H9 (cell line): ENCODE measurements around the gene C3orf38. TPM values are rescaled to one million over a fixed set of nuclear protein-coding genes. Genes with fewer than 3 reads are reported as not detected.

Experiments
- DNase-seq: peaks from one replicate; pipeline ENCODE4 v3.0.0-alpha.2; 2017
- H2AFZ ChIP-seq: one replicate; pipeline ENCODE4 v1.6.1; 2013; ENCODE audit warnings: mild to moderate bottlenecking, low read length, control low read depth, moderate library complexity
- H2AK5ac ChIP-seq: 2 replicates; pipeline ENCODE4 v1.6.1; 2013; ENCODE audit warnings: low read length, control low read depth, mixed read lengths; ENCODE audit not compliant: insufficient read length
- H2BK120ac ChIP-seq: one replicate; pipeline ENCODE4 v1.6.1; 2013; ENCODE audit warnings: low read depth, mild to moderate bottlenecking, low read length, control low read depth, inconsistent platforms; ENCODE audit not compliant: poor library complexity, severe bottlenecking
- H2BK12ac ChIP-seq: 2 replicates; pipeline ENCODE4 v1.6.1; 2013; ENCODE audit warnings: low read length, control low read depth, mixed read lengths, low read depth; ENCODE audit not compliant: insufficient read length
- H2BK15ac ChIP-seq: 2 replicates; pipeline ENCODE4 v1.6.1; 2013; ENCODE audit warnings: low read depth, low read length, control low read depth
- H2BK20ac ChIP-seq: one replicate; pipeline ENCODE4 v1.6.1; 2013; ENCODE audit warnings: low read depth, mild to moderate bottlenecking, low read length, control low read depth, inconsistent platforms; ENCODE audit not compliant: poor library complexity, severe bottlenecking
- H2BK5ac ChIP-seq: 2 replicates; pipeline ENCODE4 v1.6.1; 2013; ENCODE audit warnings: low read length, control low read depth, mixed read lengths; ENCODE audit not compliant: insufficient read length
- H3K14ac ChIP-seq: 2 replicates; pipeline ENCODE4 v1.6.1; 2013; ENCODE audit warnings: low read length, control low read depth; ENCODE audit not compliant: insufficient read depth
- H3K18ac ChIP-seq: 2 replicates; pipeline ENCODE4 v1.6.1; 2013; ENCODE audit warnings: low read depth, mild to moderate bottlenecking, mixed read lengths, low read length, control low read depth; ENCODE audit not compliant: insufficient read length
- H3K23ac ChIP-seq: 2 replicates; pipeline ENCODE4 v1.6.1; 2013; ENCODE audit warnings: low read length, control low read depth, mixed read lengths, low read depth; ENCODE audit not compliant: insufficient read length
- H3K23me2 ChIP-seq: 2 replicates; pipeline ENCODE4 v1.6.1; 2013; ENCODE audit warnings: low read depth, mild to moderate bottlenecking, mixed read lengths, low read length, control low read depth; ENCODE audit not compliant: insufficient read length, poor library complexity, severe bottlenecking
- H3K27ac ChIP-seq: 2 replicates; pipeline ENCODE4 v1.5.1; 2013; ENCODE audit warnings: low read length, control low read depth, mixed read lengths, low read depth; ENCODE audit not compliant: insufficient read length
- H3K27me3 ChIP-seq: 2 replicates; pipeline ENCODE4 v1.6.1; 2013; ENCODE audit warnings: low read length, control low read depth, inconsistent platforms; ENCODE audit not compliant: insufficient read depth
- H3K4ac ChIP-seq: 2 replicates; pipeline ENCODE4 v1.6.1; 2013; ENCODE audit warnings: low read depth, mild to moderate bottlenecking, control low read depth, inconsistent platforms, low read length, moderate library complexity
- H3K4me1 ChIP-seq: 2 replicates; pipeline ENCODE4 v1.6.1; 2013; ENCODE audit warnings: low read length, control low read depth, inconsistent platforms; ENCODE audit not compliant: insufficient read depth
- H3K4me2 ChIP-seq: 2 replicates; pipeline ENCODE4 v1.6.1; 2013; ENCODE audit warnings: low read length, control low read depth, mixed read lengths; ENCODE audit not compliant: insufficient read length, insufficient read depth
- H3K56ac ChIP-seq: 2 replicates; pipeline ENCODE4 v1.6.1; 2013; ENCODE audit warnings: low read depth, mild to moderate bottlenecking, mixed read lengths, low read length, control low read depth; ENCODE audit not compliant: insufficient read length
- H3K79me1 ChIP-seq: 2 replicates; pipeline ENCODE4 v1.6.1; 2013; ENCODE audit warnings: low read depth, mild to moderate bottlenecking, moderate library complexity, low read length, control low read depth, inconsistent platforms; ENCODE audit not compliant: insufficient read depth, poor library complexity, severe bottlenecking
- H3K79me2 ChIP-seq: 2 replicates; pipeline ENCODE4 v1.6.1; 2013; ENCODE audit warnings: low read length, control low read depth, inconsistent platforms; ENCODE audit not compliant: insufficient read depth
- H3K9ac ChIP-seq: 2 replicates; pipeline ENCODE4 v1.6.1; 2013; ENCODE audit warnings: low read length, control low read depth, mixed read lengths; ENCODE audit not compliant: insufficient read length; ENCODE audit errors: extremely low read depth
- H3K9me3 ChIP-seq: one replicate; pipeline ENCODE4 v1.6.1; 2013; ENCODE audit warnings: low read depth, low read length, inconsistent platforms; ENCODE audit not compliant: control insufficient read depth
- H3T11ph ChIP-seq: one replicate; pipeline ENCODE4 v1.6.1; 2013; ENCODE audit warnings: mild to moderate bottlenecking, low read length, control low read depth, inconsistent platforms
- H4K20me1 ChIP-seq: one replicate; pipeline ENCODE4 v1.6.1; 2013; ENCODE audit not compliant: control insufficient read depth, insufficient read length, insufficient read depth
- H4K5ac ChIP-seq: 2 replicates; pipeline ENCODE4 v1.6.1; 2013; ENCODE audit warnings: low read depth, mild to moderate bottlenecking, mixed read lengths, low read length, control low read depth; ENCODE audit not compliant: insufficient read length
- H4K8ac ChIP-seq: replicated peaks from 2 replicates; pipeline ENCODE4 v1.6.1; 2013; ENCODE audit warnings: low read length, control low read depth, mixed read lengths, low read depth; ENCODE audit not compliant: insufficient read length
- H4K91ac ChIP-seq: 2 replicates; pipeline ENCODE4 v1.6.1; 2013; ENCODE audit warnings: low read depth, mild to moderate bottlenecking, moderate library complexity, mixed read lengths, low read length, control low read depth; ENCODE audit not compliant: insufficient read length
- H3K27ac Mint-ChIP-seq, 3 experiments: 2 replicates in 2 of 3; 3 replicates in 1 of 3; pipeline ENCODE4 v1.8.0; 2020 to 2021; ENCODE audit warnings: mixed read lengths in 3 of 3, mild to moderate bottlenecking in 1 of 3, moderate library complexity in 1 of 3
- H3K27me3 Mint-ChIP-seq: 2 replicates; pipeline ENCODE4 v1.8.0; 2021; ENCODE audit warnings: low read depth, mild to moderate bottlenecking, moderate library complexity, mixed read lengths
- H3K36me3 Mint-ChIP-seq, 3 experiments: 2 replicates in 2 of 3; 3 replicates in 1 of 3; pipeline ENCODE4 v1.8.0; 2020 to 2021; ENCODE audit warnings: low read depth in 3 of 3, mixed read lengths in 3 of 3; ENCODE audit not compliant: insufficient read depth in 1 of 3
- H3K4me1 Mint-ChIP-seq, 2 experiments: 2 replicates each; pipeline ENCODE4 v1.8.0; 2020; ENCODE audit warnings: mixed read lengths in 2 of 2
- H3K4me3 Mint-ChIP-seq, 2 experiments: 2 replicates in 1 of 2; 3 replicates in 1 of 2; pipeline ENCODE4 v1.8.0; 2020 to 2021; ENCODE audit warnings: mild to moderate bottlenecking in 2 of 2, mixed read lengths in 2 of 2, moderate library complexity in 1 of 2
- H3K9me3 Mint-ChIP-seq, 2 experiments: 2 replicates in 1 of 2; 3 replicates in 1 of 2; pipeline ENCODE4 v1.8.0; 2020; ENCODE audit warnings: mild to moderate bottlenecking in 2 of 2, mixed read lengths in 2 of 2, moderate library complexity in 1 of 2
- WGBS: extraction: QIAGEN DNeasy Blood & Tissue Kit; methylation state at CpG from one replicate; pipeline ENCODE4 v1.1.7; 2013; ENCODE audit warnings: missing lambda C conversion rate, low lambda C conversion rate, mixed read lengths; ENCODE audit not compliant: insufficient read length; ENCODE audit errors: extremely low coverage; 5-methylcytosine and 5-hydroxymethylcytosine counted together
- total RNA-seq: library from RNA; stranded (reverse); gene quantifications from 2 replicates; pipeline ENCODE4 v1.2.1, GENCODE V29; 2021
- TF ChIP-seq, protein P1 (sequence below): fragments of 200-600 bp; sonication (generic); conservative IDR thresholded peaks from 3 replicates; pipeline ENCODE4 v1.8.0; 2021; ENCODE audit warnings: antibody characterized with exemption, mild to moderate bottlenecking

The C3orf38 gene
- total RNA-seq, 1 experiment from 2014 or later = 36.6 TPM

DNA sequence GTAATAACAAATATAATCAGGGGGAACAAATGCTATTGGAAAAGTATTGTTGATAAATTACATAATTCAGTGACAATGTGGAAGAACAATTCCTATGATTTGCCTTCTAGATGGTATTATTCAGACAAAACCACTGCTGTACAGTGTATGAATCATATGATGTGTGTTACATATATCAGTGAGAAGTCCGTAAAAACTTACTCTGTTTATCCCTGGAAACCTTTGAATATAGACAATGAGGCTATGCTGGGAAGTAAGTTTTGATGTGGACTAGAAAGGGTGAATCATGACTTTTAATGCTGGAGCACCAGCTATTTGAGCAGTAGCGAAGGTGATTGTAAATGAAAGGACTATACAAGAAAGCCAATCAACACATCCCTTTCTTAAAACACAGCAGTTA is 17.9 kb downstream of the C3orf38 start:
- Histone ChIP-seq H3K4me1 (no peaks in the 10 kb centered on the region), H4K5ac (no peak overlapping the region), H4K91ac (no peak overlapping the region), H4K8ac (no peak overlapping the region), H3K27me3 (no peaks in the 10 kb centered on the region), H3K23ac (no peak overlapping the region), H3K9me3 (no peaks in the 10 kb centered on the region), H3K56ac (no peak overlapping the region), H3K79me1 (no peaks in the 10 kb centered on the region), H2BK120ac (no peak overlapping the region), H3K14ac (no peak overlapping the region), H3K9ac (no peak overlapping the region), H3K4ac (no peak overlapping the region), H3T11ph (no peak overlapping the region), H2AFZ (no peak overlapping the region), H2BK12ac (no peak overlapping the region), H3K27ac (no peak overlapping the region), H3K4me2 (no peak overlapping the region), H2BK5ac (no peak overlapping the region), H3K23me2 (no peaks in the 10 kb centered on the region), H2BK15ac (no peak overlapping the region), H4K20me1 (no peaks in the 10 kb centered on the region), H3K79me2 (no peaks in the 10 kb centered on the region; the same call in 1 of the 2 replicates), H3K18ac (no peak overlapping the region), H2BK20ac (no peak overlapping the region), H2AK5ac (no peak overlapping the region)
- H3K36me3 Mint-ChIP-seq = peaks cover 6 to 29% (median 13%) of the 10 kb centered on the region in 3 experiments; a peak in 5 of 7 replicates
- no peak overlapping the region for H3K4me3 Mint-ChIP-seq
- no CpG with 5 or more reads among the region's 2 CpGs for WGBS
- no peak for DNase-seq
- H3K27me3 Mint-ChIP-seq = no peaks in the 10 kb centered on the region
- peaks cover 3 to 6% of the 10 kb centered on the region in 2 experiments; a peak in 2 of 4 replicates for H3K4me1 Mint-ChIP-seq
- H3K27ac Mint-ChIP-seq = no peak overlapping the region
- peaks cover 0 to 5% of the 10 kb centered on the region in 2 experiments; a peak in 2 of 5 replicates for H3K9me3 Mint-ChIP-seq
- TF ChIP-seq, protein P1, sequence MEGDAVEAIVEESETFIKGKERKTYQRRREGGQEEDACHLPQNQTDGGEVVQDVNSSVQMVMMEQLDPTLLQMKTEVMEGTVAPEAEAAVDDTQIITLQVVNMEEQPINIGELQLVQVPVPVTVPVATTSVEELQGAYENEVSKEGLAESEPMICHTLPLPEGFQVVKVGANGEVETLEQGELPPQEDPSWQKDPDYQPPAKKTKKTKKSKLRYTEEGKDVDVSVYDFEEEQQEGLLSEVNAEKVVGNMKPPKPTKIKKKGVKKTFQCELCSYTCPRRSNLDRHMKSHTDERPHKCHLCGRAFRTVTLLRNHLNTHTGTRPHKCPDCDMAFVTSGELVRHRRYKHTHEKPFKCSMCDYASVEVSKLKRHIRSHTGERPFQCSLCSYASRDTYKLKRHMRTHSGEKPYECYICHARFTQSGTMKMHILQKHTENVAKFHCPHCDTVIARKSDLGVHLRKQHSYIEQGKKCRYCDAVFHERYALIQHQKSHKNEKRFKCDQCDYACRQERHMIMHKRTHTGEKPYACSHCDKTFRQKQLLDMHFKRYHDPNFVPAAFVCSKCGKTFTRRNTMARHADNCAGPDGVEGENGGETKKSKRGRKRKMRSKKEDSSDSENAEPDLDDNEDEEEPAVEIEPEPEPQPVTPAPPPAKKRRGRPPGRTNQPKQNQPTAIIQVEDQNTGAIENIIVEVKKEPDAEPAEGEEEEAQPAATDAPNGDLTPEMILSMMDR = no peak
